Renal cortical epithelial cell (primary cell): ENCODE results near the gene KCNJ16. TPM values are rescaled to one million over a fixed set of nuclear protein-coding genes. Genes with fewer than 3 reads are reported as not detected.
"Not testable (repeated sequence)": the region's sequence is repeated elsewhere in the genome, so short reads cannot be mapped to it uniquely, and the experiment has no call there.

ENCODE experiments used
- DNase-seq: peaks from one replicate; pipeline ENCODE4 v3.0.0-alpha.2; 2011; ENCODE audit warnings: low read depth
- total RNA-seq: library from RNA; depleted of rRNA; stranded (reverse); fragments of >200 nt; gene quantifications from 2 replicates; pipeline ENCODE4 v1.2.3, GENCODE V29; 2014

The KCNJ16 gene
- 116 and 345 TPM in 2 replicates for total RNA-seq

DNA sequence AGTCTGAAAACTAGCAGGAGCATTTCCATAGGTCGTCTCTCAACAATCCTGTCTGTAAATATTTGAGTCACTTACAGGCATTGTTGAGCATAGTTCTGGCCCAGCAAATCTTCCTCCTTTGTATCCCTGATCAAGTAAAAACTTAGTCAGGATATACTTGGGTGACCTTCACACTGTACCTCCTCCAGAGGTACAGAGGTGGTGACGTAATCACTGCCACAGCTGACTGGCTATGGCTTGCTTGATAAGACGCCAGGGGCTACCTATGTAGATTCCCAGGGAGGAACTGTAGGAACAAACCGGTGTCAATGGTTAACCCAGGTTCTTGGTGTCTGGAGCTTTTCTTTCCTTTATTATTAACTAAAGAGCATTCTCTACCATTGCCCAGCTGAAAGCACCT, at the start of gene KCNJ16:
KCNJ16 (plus strand) TSS at position 270 of the 400 bp plus-strand sequence. CDS start 56,863 bp downstream, outside the sequence.
- peak; percentile 100 for DNase-seq

DNA sequence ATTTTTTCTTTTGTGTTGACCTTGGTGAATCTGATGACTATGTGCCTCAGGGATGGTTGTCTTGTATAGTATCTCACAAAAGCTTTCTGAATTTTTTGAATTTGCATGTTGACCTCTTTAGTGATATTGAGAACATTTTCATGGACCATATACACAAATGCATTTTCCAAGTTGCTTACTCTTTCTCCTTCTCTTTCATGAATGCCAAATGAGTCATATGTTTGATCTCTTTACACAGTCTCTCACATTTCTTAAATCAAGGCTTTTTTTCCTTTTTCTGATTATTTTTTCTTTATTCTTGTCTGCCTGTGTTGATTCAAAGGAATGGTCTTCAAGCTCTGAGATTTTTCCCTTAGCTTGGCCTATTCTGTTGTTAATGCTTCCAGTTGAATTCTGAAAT, 46.6 kb upstream of the KCNJ16 start:
- peak; percentile 15 for DNase-seq

DNA sequence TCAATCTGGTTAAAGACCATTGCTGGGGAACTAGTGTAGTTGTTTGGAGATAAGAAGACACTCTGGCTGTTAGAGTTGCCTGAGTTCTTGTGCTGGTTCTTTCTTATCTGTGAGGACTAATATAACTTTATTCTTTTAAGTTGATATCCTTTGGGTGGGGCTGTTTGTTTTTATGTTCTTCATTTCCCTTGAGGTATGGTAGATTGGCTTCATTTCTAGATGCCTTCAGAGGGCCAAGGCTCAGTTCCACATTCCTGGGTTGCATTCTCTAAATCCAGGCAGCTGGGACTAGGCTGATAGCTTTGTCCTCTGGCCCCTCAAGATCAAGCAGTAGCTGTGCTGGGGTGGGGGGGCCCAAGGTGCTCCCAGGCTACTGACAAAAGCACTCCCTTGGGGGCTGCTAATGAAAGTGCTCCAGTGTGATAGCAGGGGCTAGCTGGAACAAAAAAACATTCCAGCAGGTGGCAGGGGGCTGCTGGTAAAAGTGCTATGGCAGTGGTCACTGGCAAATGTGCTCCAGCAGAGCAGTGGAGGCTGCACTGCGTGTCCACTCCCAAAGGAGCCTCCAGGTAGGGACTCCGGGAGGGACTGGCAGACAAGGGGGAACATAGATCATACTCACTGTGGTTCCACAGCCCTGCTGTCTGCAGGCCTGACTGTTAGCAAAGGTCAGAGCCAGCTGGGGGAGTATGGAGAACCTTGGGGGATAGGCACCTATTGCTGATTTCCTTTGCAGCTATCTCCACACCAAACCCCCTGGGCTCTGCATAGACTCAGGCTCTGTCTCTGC, 45.9 kb upstream of the KCNJ16 start:
- no peak for DNase-seq

GRCh38 chr17:70030371-70030770, 44.7 kb upstream of the KCNJ16 start:
- no peak for DNase-seq

GRCh38 chr17:70031341-70031740, 43.7 kb upstream of the KCNJ16 start:
- no peak for DNase-seq

DNA sequence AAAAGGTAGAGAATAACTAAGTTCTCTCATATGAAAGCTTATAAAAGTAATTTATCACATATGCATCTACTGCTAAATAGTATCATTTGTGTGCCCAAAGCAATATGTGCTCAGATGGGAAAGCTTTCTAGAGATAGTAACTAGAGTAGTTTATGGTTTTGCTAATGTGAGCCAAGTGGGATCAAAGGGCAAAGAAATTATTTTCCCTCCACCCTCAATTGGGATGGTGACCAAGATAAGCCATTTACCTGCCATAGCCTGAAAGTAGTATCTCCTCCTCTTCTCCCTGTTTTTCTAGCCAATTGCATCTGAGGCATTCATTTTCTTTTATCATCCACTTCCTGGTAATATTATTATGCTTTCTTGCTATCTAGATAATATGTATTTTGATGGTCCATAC, 41.9 kb upstream of the KCNJ16 start:
- DNase-seq, result no peak

DNA sequence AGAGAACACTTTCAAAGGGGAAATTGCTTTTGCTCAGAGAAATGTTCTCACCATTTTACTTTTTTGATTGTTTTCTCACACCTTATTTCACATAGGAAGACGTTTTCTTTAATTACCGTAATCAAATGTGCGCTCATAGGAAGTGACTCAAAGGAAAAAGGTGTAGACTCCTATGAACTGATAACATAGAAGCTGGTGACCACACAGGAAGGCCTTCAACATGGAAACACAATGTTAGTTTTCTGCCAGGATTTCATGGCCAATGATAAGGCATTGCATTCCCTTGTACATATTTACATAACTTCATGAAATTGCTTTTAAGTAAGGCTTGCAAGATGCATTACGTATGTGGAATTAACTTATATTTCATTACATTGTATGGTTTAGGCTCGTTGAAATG, 40.9 kb upstream of the KCNJ16 start:
- DNase-seq, result no peak

- DNase-seq, result no peak
Observed at GRCh38 chr17:70037498-70037897, 37.5 kb upstream of the KCNJ16 start.

GRCh38 chr17:70040336-70040735, 34.7 kb upstream of the KCNJ16 start:
- no peak for DNase-seq

DNA sequence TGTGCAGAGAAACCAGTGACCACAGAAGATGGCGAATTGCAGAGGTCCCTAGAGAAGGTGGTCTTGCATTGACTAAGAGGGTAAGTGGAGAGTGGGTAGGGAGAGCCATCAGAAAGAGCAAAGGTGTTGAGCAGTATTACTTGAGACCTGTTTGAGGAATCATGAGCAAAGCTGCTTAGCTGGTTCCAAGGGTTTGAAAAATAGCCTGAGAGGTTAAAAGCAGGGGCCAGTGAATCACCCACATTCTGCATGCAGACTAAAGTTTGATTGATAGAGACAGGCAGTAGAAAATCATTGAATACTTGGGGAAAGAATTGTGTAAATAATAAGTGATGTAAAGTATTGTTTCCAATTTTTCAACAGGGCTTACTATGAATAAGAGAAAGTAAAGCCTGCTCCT, 34.0 kb upstream of the KCNJ16 start:
- DNase-seq, result no peak

DNA sequence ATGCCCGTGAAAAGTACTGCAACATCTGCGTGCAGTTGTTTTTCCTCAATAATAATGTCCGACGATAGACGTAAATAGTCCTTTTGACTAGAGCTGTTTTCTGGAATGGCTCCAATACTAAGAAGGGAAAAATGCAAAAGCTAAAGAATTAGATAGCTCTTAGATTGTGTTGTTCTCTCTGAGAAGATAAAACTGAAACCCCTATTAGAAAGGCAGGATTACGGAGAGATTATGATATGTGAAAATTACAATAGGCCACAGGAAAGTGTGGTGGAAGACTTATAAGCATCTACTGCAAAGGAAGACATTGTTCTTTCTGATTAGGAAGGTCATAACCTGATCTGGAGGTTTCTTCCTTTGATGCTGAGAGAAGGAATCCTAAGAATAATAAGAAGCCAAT, 33.5 kb upstream of the KCNJ16 start:
- DNase-seq, result no peak

- DNase-seq, result not testable (repeated sequence)
Observed at GRCh38 chr17:70045780-70046179, 29.2 kb upstream of the KCNJ16 start.

DNA sequence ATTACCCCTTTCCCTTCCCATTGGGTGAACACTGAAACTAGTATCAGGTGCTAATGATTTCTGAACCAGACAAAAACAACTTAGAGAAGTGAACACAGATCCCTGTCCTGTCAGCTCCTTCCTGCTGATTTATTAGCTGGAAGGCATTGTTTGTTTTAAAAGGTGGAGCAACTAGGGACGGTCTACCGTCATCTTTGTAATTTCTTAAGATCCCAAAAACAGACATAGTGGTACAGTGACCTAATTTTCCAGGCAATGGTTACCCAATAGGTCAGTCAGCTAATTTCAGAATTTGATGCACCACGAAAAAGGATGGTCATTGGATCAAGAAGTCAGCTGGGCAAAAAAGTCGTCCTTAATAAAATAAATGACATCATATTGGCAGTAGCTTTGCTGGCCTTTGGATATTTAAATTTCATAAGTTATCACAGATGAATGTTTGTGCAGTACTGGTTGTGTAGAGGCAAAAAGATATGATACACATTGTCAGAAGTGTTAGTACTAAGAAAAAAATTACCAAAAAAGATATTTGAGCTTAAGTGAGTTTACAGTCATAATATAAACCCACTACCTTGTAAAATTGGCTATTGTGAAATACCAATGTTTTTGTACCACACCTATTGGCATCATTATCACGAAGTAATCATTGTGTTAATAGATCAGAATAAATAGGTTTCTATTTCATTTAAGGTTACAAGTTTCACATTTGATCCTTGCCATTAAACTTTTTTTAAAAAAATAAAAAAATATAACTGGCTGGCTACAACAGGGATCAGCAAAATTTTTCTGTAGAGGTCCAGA, 27.2 kb upstream of the KCNJ16 start:
- no peak for DNase-seq

DNA sequence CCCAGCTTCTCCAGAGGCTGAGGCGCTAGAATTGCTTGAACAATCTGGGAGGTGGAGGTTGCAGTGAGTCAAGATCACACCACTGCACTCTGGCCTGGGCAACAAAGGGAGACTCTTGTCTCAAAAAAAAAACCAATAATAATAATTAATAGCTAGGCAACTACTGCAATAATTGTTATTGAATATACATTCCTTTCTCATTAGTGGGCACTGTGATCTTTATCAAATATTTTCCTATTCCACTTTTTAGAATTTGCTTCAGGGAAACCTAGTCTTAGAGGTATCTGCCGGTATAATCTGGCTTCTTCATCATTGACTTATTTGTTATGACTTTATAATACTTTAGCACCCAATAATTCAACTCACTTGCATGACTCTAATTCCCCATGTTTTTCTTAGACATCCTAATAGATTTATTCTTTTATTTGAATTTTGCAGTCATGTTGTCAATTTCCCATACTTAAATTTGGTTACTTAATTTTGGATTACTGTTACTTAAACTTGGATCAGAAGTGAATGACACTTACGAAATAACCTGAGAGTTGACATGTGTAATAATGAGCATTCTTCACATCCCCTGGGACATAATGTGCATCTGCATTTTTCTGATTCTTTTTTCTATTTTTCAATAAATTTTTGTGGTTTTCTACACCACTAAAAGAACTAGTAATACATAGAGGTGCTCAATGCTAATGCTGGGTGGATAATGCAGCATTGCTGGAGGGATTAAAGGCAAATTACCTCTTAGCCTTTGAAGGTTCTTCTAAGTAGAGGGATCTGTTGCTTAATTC, 25.0 kb upstream of the KCNJ16 start:
- no peak for DNase-seq

DNA sequence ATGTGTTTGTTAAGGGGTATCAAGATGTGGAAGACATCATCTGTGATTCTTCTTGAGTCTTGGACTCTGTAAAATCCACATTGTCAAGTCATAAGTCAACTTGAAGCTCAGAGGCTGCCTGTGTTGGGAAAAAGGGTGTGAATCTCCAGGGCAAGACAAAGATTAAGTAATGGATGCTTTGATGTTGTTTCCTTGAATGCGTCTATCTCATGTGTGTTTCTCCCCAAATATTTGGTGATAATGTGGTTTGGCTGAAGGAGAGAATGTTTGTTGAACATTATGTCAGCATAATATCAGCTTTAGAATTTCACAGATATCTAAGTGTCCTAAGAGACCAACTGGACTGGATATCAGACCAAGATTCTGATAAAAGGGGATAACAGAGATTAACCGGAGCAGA, 24.1 kb upstream of the KCNJ16 start:
- DNase-seq, result no peak

- DNase-seq, result no peak
Observed at GRCh38 chr17:70053241-70054234, 21.5 kb upstream of the KCNJ16 start.

DNA sequence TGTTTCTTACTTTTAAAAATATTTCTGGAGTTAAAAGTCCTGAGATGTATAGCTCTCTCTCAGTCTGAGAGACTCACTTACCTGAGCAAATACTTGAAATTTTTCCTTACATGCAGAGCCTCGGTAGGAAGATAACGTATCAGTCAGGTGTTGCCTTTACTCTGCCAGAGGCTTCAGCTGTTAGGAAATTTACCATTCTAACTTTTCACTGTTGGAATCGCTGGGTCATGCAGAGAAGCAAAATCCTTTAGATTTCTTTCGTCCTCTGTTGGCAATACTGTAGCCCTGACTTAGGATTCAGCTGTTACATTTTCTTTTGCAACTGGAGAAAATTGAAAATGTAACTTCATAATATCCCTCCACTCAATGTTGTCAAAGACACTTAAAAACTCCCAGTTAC, 20.0 kb upstream of the KCNJ16 start:
- DNase-seq, result no peak

- no peak for DNase-seq
Observed at GRCh38 chr17:70059071-70059470, 16.0 kb upstream of the KCNJ16 start.

DNA sequence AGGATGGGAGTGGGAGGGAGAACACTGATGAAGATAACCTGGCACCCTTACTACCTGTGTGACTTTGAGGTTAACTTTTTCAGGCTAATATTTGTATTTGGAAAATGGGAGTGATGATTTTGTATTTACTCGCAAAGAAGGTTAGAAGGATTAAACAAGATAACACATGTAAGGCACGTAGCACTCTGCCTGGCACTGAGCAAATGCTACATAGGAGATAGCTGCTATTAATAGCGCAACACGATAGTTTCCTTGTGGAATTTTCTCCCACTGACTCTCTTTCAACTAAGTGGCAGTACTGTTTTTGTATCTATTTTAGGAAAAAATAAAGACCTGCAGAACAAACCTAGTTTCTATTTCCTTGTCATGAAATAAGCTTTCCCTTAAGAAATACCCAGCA, 15.4 kb upstream of the KCNJ16 start:
- no peak for DNase-seq

GRCh38 chr17:70060415-70060814, 14.6 kb upstream of the KCNJ16 start:
- no peak for DNase-seq

DNA sequence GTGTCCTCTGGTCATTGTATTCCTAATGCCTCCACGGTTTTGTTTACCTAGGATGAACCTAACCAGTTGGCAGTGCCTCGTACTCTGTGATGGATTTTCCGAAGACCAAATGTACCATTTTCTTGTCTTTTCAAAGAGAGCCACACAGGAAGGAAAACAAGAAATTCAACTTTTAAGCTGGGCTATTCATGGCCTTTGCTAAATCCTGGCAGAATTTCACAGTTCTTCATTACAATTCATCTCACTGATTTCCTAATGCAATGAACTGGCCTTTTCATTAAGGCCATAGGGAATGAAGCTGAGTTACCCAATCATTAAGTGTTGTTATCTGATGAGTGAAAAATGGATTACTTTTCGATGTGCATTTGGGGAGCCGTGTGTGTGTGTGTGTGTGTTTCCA, 7.9 kb upstream of the KCNJ16 start:
- no peak for DNase-seq
